DLD1 (cell line): ENCODE data around the gene SMARCA4.
"Not testable (repeated sequence)": the region's sequence is repeated elsewhere in the genome, so short reads cannot be mapped to it uniquely, and the experiment has no call there.

Experiments
- in situ Hi-C: cut with HindIII; loops from 2 replicates; pipeline ENCODE4 v1.10.0; 2017; ENCODE audit warnings: low sequenced_read_pairs

SMARCA4 gene

GRCh38 chr19:10975374-10976130, 14.7 kb downstream of the SMARCA4 start:
- in situ Hi-C loops, result no loop called here

GRCh38 chr19:10976131-10976892, 15.5 kb downstream of the SMARCA4 start:
- in situ Hi-C loops, result no loop called here

GRCh38 chr19:10977742-10978092, 16.9 kb downstream of the SMARCA4 start:
- in situ Hi-C loops, result no loop called here

- in situ Hi-C loops, result no loop called here
These were observed 19.1 kb downstream of the SMARCA4 start for GRCh38 chr19:10979951-10980381.

- in situ Hi-C loops, result no loop called here
These were observed 20.5 kb downstream of the SMARCA4 start for GRCh38 chr19:10981252-10981895.

GRCh38 chr19:10983026-10983425, 22.2 kb downstream of the SMARCA4 start:
- in situ Hi-C loops, result no loop called here

GRCh38 chr19:10984166-10984735, 23.4 kb downstream of the SMARCA4 start:
- in situ Hi-C loops, result no loop called here

- in situ Hi-C loops, result no loop called here
These were observed 24.7 kb downstream of the SMARCA4 start for GRCh38 chr19:10985502-10985901.

- in situ Hi-C loops, result no loop called here
These were observed 25.7 kb downstream of the SMARCA4 start for GRCh38 chr19:10986301-10987127.

- in situ Hi-C loops, result no loop called here
These were observed 26.9 kb downstream of the SMARCA4 start for GRCh38 chr19:10987571-10988297.

GRCh38 chr19:10988380-10988779, 27.6 kb downstream of the SMARCA4 start:
- in situ Hi-C loops, result no loop called here

GRCh38 chr19:10988921-10989320, 28.1 kb downstream of the SMARCA4 start:
- in situ Hi-C loops, result no loop called here

- in situ Hi-C loops, result no loop called here
These were observed 30.2 kb downstream of the SMARCA4 start for GRCh38 chr19:10991076-10991475.

GRCh38 chr19:10991521-10992081, 30.8 kb downstream of the SMARCA4 start:
- in situ Hi-C loops, result no loop called here

- in situ Hi-C loops, result not testable (repeated sequence)
These were observed 31.3 kb downstream of the SMARCA4 start for GRCh38 chr19:10992174-10992573.

- in situ Hi-C loops, result no loop called here
These were observed 35.2 kb downstream of the SMARCA4 start for GRCh38 chr19:10995926-10996600.

GRCh38 chr19:10998045-10998533, 37.3 kb downstream of the SMARCA4 start:
- in situ Hi-C loops, result no loop called here

GRCh38 chr19:10998666-10999065, 37.8 kb downstream of the SMARCA4 start:
- in situ Hi-C loops, result no loop called here

GRCh38 chr19:11005521-11005920, 44.7 kb downstream of the SMARCA4 start:
- in situ Hi-C loops, result no loop called here
